K562 (cell line): Measurements from ENCODE around the gene VWA7.

Source experiments
- ATF1 ChIP-seq, 2 experiments: fragments of 450-650 bp in 1 of 2; IDR thresholded peaks; 2 replicates each; pipeline ENCODE4 v1.6.1; 2016; ENCODE audit warnings: missing compliant biosample characterization in 1 of 2, missing genetic modification characterization in 1 of 2
- HDAC1 ChIP-seq, 2 experiments: fragments of 450-650 bp; IDR thresholded peaks; 2 replicates each; pipeline ENCODE4 v1.6.1; 2016 to 2017; ENCODE audit warnings: inconsistent platforms in 1 of 2, mild to moderate bottlenecking in 1 of 2, moderate library complexity in 1 of 2
- PHTF2 ChIP-seq: fragments of 250-450 bp; sonication (Bioruptor Pico); IDR thresholded peaks from 2 replicates; pipeline ENCODE4 v1.5.0; 2021; ENCODE audit warnings: mild to moderate bottlenecking
- PURB ChIP-seq: sonication (generic); formaldehyde crosslinking; IDR thresholded peaks from 2 replicates; pipeline ENCODE4 v1.9.0; 2021; ENCODE audit warnings: low read depth, mild to moderate bottlenecking, missing genetic modification reagents
- TCF3 ChIP-seq: sonication (generic); formaldehyde crosslinking; IDR thresholded peaks from 2 replicates; pipeline ENCODE4 v1.4.0; 2020; ENCODE audit warnings: mild to moderate bottlenecking, missing genetic modification reagents
- ZNF133 ChIP-seq: fragments of 250-450 bp; sonication (Bioruptor Pico); IDR thresholded peaks from 2 replicates; pipeline ENCODE4 v1.4.0; 2020; ENCODE audit warnings: mild to moderate bottlenecking
- TF ChIP-seq, protein P1 (sequence below), 3 experiments: IDR thresholded peaks in 2 of 3; conservative IDR thresholded peaks in 1 of 3; 2 replicates each; pipeline ENCODE4 v1.5.1; 2011 to 2012; ENCODE audit warnings: low read length in 3 of 3, mild to moderate bottlenecking in 3 of 3, control low read depth in 2 of 3, improper control_type of control experiment in 1 of 3, inconsistent platforms in 1 of 3, low read depth in 1 of 3, mixed read lengths in 1 of 3, moderate library complexity in 1 of 3; ENCODE audit not compliant: insufficient read depth in 2 of 3
- TF ChIP-seq, protein P2 (sequence below): sonication (generic); formaldehyde crosslinking; IDR thresholded peaks from 2 replicates; pipeline ENCODE4 v1.5.0; 2020; ENCODE audit warnings: missing genetic modification reagents

DNA sequence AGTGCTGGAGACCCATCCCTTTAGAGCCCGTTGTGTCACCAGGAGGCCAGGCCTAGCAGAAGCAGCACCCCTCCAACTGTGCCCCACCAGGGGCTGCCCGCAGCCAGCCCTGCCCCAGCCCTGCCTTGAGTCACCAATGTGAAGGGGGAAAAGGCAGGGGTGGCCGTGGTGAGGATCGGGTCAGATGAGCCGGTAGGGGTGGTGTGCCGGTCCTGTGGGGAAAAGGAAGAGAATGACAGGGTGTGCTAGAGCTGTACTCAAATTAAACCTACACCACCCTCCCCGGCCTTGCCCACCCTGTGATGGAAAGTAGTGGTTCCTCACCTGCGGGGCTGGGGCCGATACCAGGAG, 11.6 kb downstream of the VWA7 start:
- no peak for TF ChIP-seq HDAC1 (IDR thresholded peaks at IDR 0.05)
- TF ChIP-seq, protein P1, sequence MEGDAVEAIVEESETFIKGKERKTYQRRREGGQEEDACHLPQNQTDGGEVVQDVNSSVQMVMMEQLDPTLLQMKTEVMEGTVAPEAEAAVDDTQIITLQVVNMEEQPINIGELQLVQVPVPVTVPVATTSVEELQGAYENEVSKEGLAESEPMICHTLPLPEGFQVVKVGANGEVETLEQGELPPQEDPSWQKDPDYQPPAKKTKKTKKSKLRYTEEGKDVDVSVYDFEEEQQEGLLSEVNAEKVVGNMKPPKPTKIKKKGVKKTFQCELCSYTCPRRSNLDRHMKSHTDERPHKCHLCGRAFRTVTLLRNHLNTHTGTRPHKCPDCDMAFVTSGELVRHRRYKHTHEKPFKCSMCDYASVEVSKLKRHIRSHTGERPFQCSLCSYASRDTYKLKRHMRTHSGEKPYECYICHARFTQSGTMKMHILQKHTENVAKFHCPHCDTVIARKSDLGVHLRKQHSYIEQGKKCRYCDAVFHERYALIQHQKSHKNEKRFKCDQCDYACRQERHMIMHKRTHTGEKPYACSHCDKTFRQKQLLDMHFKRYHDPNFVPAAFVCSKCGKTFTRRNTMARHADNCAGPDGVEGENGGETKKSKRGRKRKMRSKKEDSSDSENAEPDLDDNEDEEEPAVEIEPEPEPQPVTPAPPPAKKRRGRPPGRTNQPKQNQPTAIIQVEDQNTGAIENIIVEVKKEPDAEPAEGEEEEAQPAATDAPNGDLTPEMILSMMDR (IDR thresholded peaks at IDR 0.05 in 2 of 3, conservative IDR thresholded peaks at IDR 0.05 in 1 of 3; ENCODE audit: insufficient read depth in 2 of 3, low read depth in 1 of 3, low read length in 3 of 3) = no peak
- TF ChIP-seq PURB (CRISPR knock-in tag) = no peak
- no peak for TF ChIP-seq PHTF2 (CRISPR knock-in tag)
- TF ChIP-seq ZNF133 (CRISPR knock-in tag) = no peak
- no peak for TF ChIP-seq ATF1 (CRISPR knock-in tag; IDR thresholded peaks at IDR 0.05)
- no peak for TF ChIP-seq ATF1 (tag; IDR thresholded peaks at IDR 0.05)
- TF ChIP-seq, protein P2, sequence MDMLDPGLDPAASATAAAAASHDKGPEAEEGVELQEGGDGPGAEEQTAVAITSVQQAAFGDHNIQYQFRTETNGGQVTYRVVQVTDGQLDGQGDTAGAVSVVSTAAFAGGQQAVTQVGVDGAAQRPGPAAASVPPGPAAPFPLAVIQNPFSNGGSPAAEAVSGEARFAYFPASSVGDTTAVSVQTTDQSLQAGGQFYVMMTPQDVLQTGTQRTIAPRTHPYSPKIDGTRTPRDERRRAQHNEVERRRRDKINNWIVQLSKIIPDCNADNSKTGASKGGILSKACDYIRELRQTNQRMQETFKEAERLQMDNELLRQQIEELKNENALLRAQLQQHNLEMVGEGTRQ (CRISPR knock-in tag) = no peak
- TF ChIP-seq TCF3 = no peak
